H1 (cell line): ENCODE data around the gene FBXL12. TPM values are rescaled to one million over a fixed set of nuclear protein-coding genes. Genes with fewer than 3 reads are reported as not detected.

Source experiments
- CTCF ChIA-PET: fragments of 300-600 bp; sonication (Branson Sonifier 250); formaldehyde crosslinking; loops from one replicate; lab custom pipeline; 2021; ENCODE audit not compliant: partially characterized antibody; lab: Charles Lee
- POLR2A ChIA-PET: fragments of 300-600 bp; sonication (Branson Sonifier 250); formaldehyde crosslinking; loops from one replicate; lab custom pipeline; 2021; ENCODE audit warnings: inconsistent platforms; ENCODE audit not compliant: partially characterized antibody; lab: Charles Lee
- DNase-seq, 2 experiments: peaks; one replicate each; pipeline versions ENCODE4 v3.0.0 to v3.0.0-alpha.2; 2010 to 2022; ENCODE audit warnings: low spot score in 2 of 2, low read depth in 1 of 2, mixed read lengths in 1 of 2
- FAIRE-seq: peaks from 2 replicates; lab custom pipeline; 2011; peaks lifted over from hg19 to GRCh38; lab: Jason Lieb, UNC
- H2AFZ ChIP-seq: 2 replicates; pipeline ENCODE4 v1.8.1; 2012; ENCODE audit warnings: low read length, inconsistent platforms
- H2AK5ac ChIP-seq: 2 replicates; pipeline ENCODE4 v1.6.1; 2013; ENCODE audit warnings: low read depth, low read length
- H2BK120ac ChIP-seq: replicated peaks from 2 replicates; pipeline ENCODE3; 2013; ENCODE audit warnings: low read depth, low read length, inconsistent platforms
- H2BK12ac ChIP-seq: 2 replicates; pipeline ENCODE4 v1.6.1; 2013; ENCODE audit warnings: low read depth, low read length
- H2BK15ac ChIP-seq: 2 replicates; pipeline ENCODE4 v1.6.1; 2013; ENCODE audit warnings: low read length
- H2BK20ac ChIP-seq: 2 replicates; pipeline ENCODE4 v1.6.1; 2013; ENCODE audit warnings: low read length
- H2BK5ac ChIP-seq: 2 replicates; pipeline ENCODE4 v1.6.1; 2013; ENCODE audit warnings: low read depth, low read length
- H3K14ac ChIP-seq: 2 replicates; pipeline ENCODE4 v1.6.1; 2013; ENCODE audit warnings: inconsistent platforms; ENCODE audit not compliant: insufficient read length
- H3K18ac ChIP-seq: 2 replicates; pipeline ENCODE4 v1.6.1; 2013; ENCODE audit warnings: low read length; ENCODE audit errors: extremely low read depth
- H3K23ac ChIP-seq: 2 replicates; pipeline ENCODE4 v1.6.1; 2013; ENCODE audit warnings: inconsistent platforms; ENCODE audit not compliant: insufficient read length
- H3K23me2 ChIP-seq: 2 replicates; pipeline ENCODE4 v1.6.1; 2013; ENCODE audit warnings: low read depth, low read length
- H3K27ac ChIP-seq: 2 replicates; pipeline ENCODE4 v1.6.1; 2011; ENCODE audit warnings: low read depth, low read length, inconsistent platforms
- H3K27me3 ChIP-seq, 4 experiments: replicated peaks in 1 of 4; 1 replicate in 1 of 4; 2 replicates in 3 of 4; pipeline versions ENCODE4 v1.6.1 to v1.8.1; 2011 to 2013; ENCODE audit warnings: low read length in 3 of 4, mild to moderate bottlenecking in 3 of 4, inconsistent platforms in 2 of 4, mixed read lengths in 2 of 4, moderate library complexity in 1 of 4; ENCODE audit not compliant: control insufficient read depth in 3 of 4, insufficient read depth in 3 of 4; ENCODE audit errors: extremely low read depth in 1 of 4
- H3K36me3 ChIP-seq, 4 experiments: 2 replicates each; pipeline versions ENCODE4 v1.6.1 to v1.8.1; 2011 to 2013; ENCODE audit warnings: mild to moderate bottlenecking in 4 of 4, low read length in 3 of 4, moderate library complexity in 2 of 4, control low read depth in 1 of 4, inconsistent platforms in 1 of 4; ENCODE audit not compliant: insufficient read depth in 4 of 4, control insufficient read depth in 2 of 4
- H3K4ac ChIP-seq: replicated peaks from 2 replicates; pipeline ENCODE3; 2013; ENCODE audit warnings: low read length, low read depth, mixed read lengths, inconsistent platforms; ENCODE audit not compliant: insufficient read length
- H3K4me1 ChIP-seq, 4 experiments: replicated peaks in 1 of 4; 1 replicate in 1 of 4; 2 replicates in 3 of 4; pipeline versions ENCODE4 v1.6.1 to v1.8.1; 2011 to 2013; ENCODE audit warnings: low read length in 3 of 4, inconsistent platforms in 2 of 4, mixed read lengths in 1 of 4; ENCODE audit not compliant: insufficient read depth in 4 of 4, control insufficient read depth in 3 of 4
- H3K4me2 ChIP-seq, 2 experiments: 2 replicates each; pipeline versions ENCODE4 v1.6.1 to v1.8.1; 2011 to 2013; ENCODE audit warnings: low read depth in 2 of 2, low read length in 2 of 2, control low read depth in 1 of 2, inconsistent platforms in 1 of 2, mild to moderate bottlenecking in 1 of 2; ENCODE audit not compliant: insufficient read depth in 1 of 2
- H3K4me3 ChIP-seq, 4 experiments: fragments of 200-600, 300-600 bp in 1 of 4; sonication (generic), shearing (Covaris generic), sonication (Bioruptor Twin) in 1 of 4; 2 replicates each; pipeline versions ENCODE4 v1.5.1 to v1.8.1; 2011 to 2016; ENCODE audit warnings: low read length in 4 of 4, low read depth in 3 of 4, control low read depth in 2 of 4, inconsistent platforms in 2 of 4, mild to moderate bottlenecking in 2 of 4, mixed read lengths in 1 of 4, moderate library complexity in 1 of 4; ENCODE audit not compliant: insufficient read depth in 2 of 4; ENCODE audit errors: extremely low read depth in 1 of 4
- H3K56ac ChIP-seq: replicated peaks from 2 replicates; pipeline ENCODE3; 2013; ENCODE audit warnings: low read depth, mild to moderate bottlenecking, mixed read lengths, low read length, inconsistent platforms; ENCODE audit not compliant: insufficient read length
- H3K79me1 ChIP-seq: 2 replicates; pipeline ENCODE4 v1.6.1; 2013; ENCODE audit warnings: low read depth, low read length, control low read depth
- H3K79me2 ChIP-seq, 2 experiments: 2 replicates each; pipeline versions ENCODE4 v1.6.1 to v1.8.1; 2012 to 2013; ENCODE audit warnings: low read length in 2 of 2, mild to moderate bottlenecking in 2 of 2, inconsistent platforms in 1 of 2; ENCODE audit not compliant: insufficient read depth in 2 of 2, control insufficient read depth in 1 of 2
- H3K9ac ChIP-seq, 4 experiments: replicated peaks in 1 of 4; 1 replicate in 1 of 4; 2 replicates in 3 of 4; pipeline versions ENCODE4 v1.6.1 to v1.8.1; 2011 to 2013; ENCODE audit warnings: low read depth in 3 of 4, low read length in 3 of 4, control low read depth in 2 of 4, mild to moderate bottlenecking in 2 of 4, moderate library complexity in 2 of 4, inconsistent platforms in 1 of 4; ENCODE audit errors: extremely low read depth in 1 of 4
- H3K9me3 ChIP-seq, 2 experiments: 2 replicates each; pipeline versions ENCODE4 v1.6.1 to v1.8.1; 2012 to 2013; ENCODE audit warnings: mild to moderate bottlenecking in 2 of 2, moderate library complexity in 2 of 2, control low read depth in 1 of 2, inconsistent platforms in 1 of 2, low read depth in 1 of 2, low read length in 1 of 2, mixed read lengths in 1 of 2; ENCODE audit not compliant: insufficient read depth in 2 of 2
- H4K20me1 ChIP-seq, 2 experiments: replicated peaks in 1 of 2; 2 replicates each; pipeline versions ENCODE3 to v1.8.1; 2011 to 2013; ENCODE audit warnings: inconsistent platforms in 2 of 2, low read length in 2 of 2, mild to moderate bottlenecking in 1 of 2; ENCODE audit not compliant: insufficient read depth in 2 of 2, control insufficient read depth in 1 of 2
- H4K5ac ChIP-seq: 2 replicates; pipeline ENCODE4 v1.6.1; 2013; ENCODE audit warnings: low read length, low read depth, mixed read lengths, inconsistent platforms; ENCODE audit not compliant: insufficient read length
- H4K8ac ChIP-seq: 2 replicates; pipeline ENCODE4 v1.8.0; 2013; ENCODE audit warnings: mild to moderate bottlenecking, moderate library complexity, low read length, inconsistent platforms; ENCODE audit not compliant: insufficient read depth; ENCODE audit errors: extremely low read depth
- H4K91ac ChIP-seq: replicated peaks from 2 replicates; pipeline ENCODE3; 2013; ENCODE audit warnings: low read length, mixed read lengths, inconsistent platforms; ENCODE audit not compliant: insufficient read length
- CHD1 ChIP-seq: IDR thresholded peaks from 2 replicates; pipeline ENCODE4 v1.6.1; 2012; ENCODE audit warnings: low read depth, low read length, improper control_type of control experiment
- CTBP2 ChIP-seq: IDR thresholded peaks from 2 replicates; pipeline ENCODE4 v1.7.0; 2011; ENCODE audit warnings: borderline replicate concordance, mild to moderate bottlenecking, moderate library complexity, mixed read lengths, low read length; ENCODE audit not compliant: insufficient read depth, insufficient read length
- EP300 ChIP-seq, 2 experiments: IDR thresholded peaks; 1 replicate in 1 of 2; 2 replicates in 1 of 2; pipeline ENCODE4 v1.6.1; 2011 to 2012; ENCODE audit warnings: low read depth in 2 of 2, low read length in 2 of 2, mild to moderate bottlenecking in 2 of 2, borderline replicate concordance in 1 of 2, inconsistent platforms in 1 of 2, moderate library complexity in 1 of 2
- KDM5A ChIP-seq: fragments of 200-600 bp; IDR thresholded peaks from 2 replicates; pipeline ENCODE4 v1.7.1; 2012; ENCODE audit warnings: mild to moderate bottlenecking, low read length, inconsistent platforms, mixed read lengths
- POLR2AphosphoS5 ChIP-seq: IDR thresholded peaks from 2 replicates; pipeline ENCODE4 v1.6.1; 2011; ENCODE audit warnings: low read depth, low read length
- SP4 ChIP-seq: IDR thresholded peaks from 2 replicates; pipeline ENCODE4 v1.6.1; 2012; ENCODE audit warnings: low read length, inconsistent platforms
- WGBS, 2 experiments: shearing (Covaris generic) in 1 of 2; methylation state at CpG; one replicate each; pipeline versions ENCODE4 v1.1.6 to v1.1.7; 2013 to 2015; ENCODE audit warnings: low lambda C conversion rate in 2 of 2, mixed read lengths in 2 of 2, inconsistent platforms in 1 of 2, low coverage in 1 of 2, missing lambda C conversion rate in 1 of 2; ENCODE audit not compliant: insufficient replicate concordance in 2 of 2, insufficient coverage in 1 of 2, insufficient read length in 1 of 2; ENCODE audit errors: extremely low coverage in 1 of 2, missing lambda C conversion rate in 1 of 2; 5-methylcytosine and 5-hydroxymethylcytosine counted together
- polyA plus RNA-seq, 7 experiments: library from polyadenylated mRNA; depleted of rRNA in 3 of 7; stranded (reverse) in 5 of 7; unstranded in 2 of 7; fragments of >200 nt in 5 of 7; fragments of 200-250 nt in 2 of 7; gene quantifications; 1 replicate in 5 of 7; 2 replicates in 1 of 7; 4 replicates in 1 of 7; pipeline versions ENCODE4 v1.2.1 to v1.2.3, GENCODE V29; 2011 to 2013; ENCODE audit warnings: missing spikeins in 2 of 7, mixed read lengths in 2 of 7
- total RNA-seq: library from RNA; stranded (reverse); fragmentation: NEBNext Ultra II Directional; extraction: Animal tissue kit (Norgen Biotek cat#: 25700); gene quantifications from 2 replicates; pipeline ENCODE4 v1.2.1, GENCODE V29; 2021
- TF ChIP-seq, protein P1 (sequence below): IDR thresholded peaks from 2 replicates; pipeline ENCODE4 v1.6.1; 2012; ENCODE audit warnings: inconsistent platforms

The FBXL12 gene
- total and polyA plus RNA-seq, 2 of the 8 experiments (the other 6 are each of a cell fraction or from before 2014, with no cell fraction given), result 24.6 to 62.3 TPM

DNA sequence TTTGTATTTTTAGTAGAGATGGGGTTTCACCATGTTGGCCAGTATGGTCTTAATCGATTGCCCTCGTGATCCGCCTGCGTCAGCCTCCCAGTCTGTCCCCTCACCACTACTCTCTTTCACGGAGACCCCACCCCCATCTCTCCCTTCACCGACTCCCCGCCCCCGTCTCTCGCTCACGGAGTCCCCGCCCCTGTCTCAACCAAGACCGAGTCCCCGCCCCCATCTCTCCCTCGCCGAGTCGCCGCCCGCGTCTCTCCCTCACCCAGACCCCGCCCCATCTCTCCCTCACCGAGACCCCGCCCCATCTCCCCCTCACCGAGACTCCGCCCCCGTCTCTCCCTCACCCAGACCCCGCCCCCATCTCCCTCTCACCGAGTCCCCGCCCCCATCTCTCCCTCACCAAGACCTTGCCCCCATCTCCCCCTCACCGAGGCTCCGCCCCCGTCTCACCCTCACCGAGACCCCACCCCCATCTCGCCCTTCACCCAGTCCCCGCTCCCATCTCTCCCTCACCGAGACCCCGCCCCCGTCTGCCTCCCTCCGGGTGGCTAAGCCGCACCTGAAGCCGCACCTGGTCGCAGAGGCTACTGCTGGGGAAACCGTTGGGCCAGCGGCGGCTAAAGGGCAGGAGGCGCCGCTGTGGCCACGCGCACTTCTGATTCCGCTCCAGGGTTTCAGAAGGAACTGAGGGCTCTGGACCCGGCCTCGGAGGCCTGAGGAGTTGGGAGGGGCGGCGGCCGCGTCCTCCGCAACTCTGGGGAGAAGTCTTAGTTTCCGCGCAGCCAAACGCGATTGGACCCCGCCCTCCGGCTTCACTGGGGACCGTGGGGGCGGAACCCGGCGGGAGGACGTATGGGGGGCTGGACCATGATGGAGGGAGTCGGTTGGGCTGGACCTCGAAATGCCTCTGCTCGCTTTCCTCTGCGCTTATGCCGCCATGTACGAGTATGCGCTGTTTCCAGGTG, 33.2 kb downstream of the FBXL12 start:
- 3% methylated on average over 43 of the region's 74 CpGs; no CpG with 5 or more reads in 1 of the 2 experiments for WGBS, 2 experiments
- H4K8ac ChIP-seq, result peak overlapping the region; percentile 84; the same call in 1 of the 2 replicates
- H4K91ac ChIP-seq, result peak overlapping the region; percentile 81
- no peak overlapping the region for H3K23ac ChIP-seq
- peak overlapping the region; percentile 82 for H3K56ac ChIP-seq
- peak overlapping the region; percentile 62 to 77 for H3K4me2 ChIP-seq
- H3K79me2 ChIP-seq, result peaks cover 0 to 9% of the 10 kb centered on the region in 2 experiments; a peak in 3 of 4 replicates
- peak overlapping the region; percentile 83 for H2BK5ac ChIP-seq
- H3K9me3 ChIP-seq, result no peaks in the 10 kb centered on the region
- no peak overlapping the region for H3K14ac ChIP-seq
- peak overlapping the region; percentile 41; the same call in 1 of the 2 replicates for H2AFZ ChIP-seq
- no peaks in the 10 kb centered on the region for H3K27me3 ChIP-seq
- no peak overlapping the region for H2BK120ac ChIP-seq
- H3K79me1 ChIP-seq, result no peaks in the 10 kb centered on the region
- no peak overlapping the region for H2AK5ac ChIP-seq
- peaks cover 0 to 15% (median 0%) of the 10 kb centered on the region in 4 experiments; a peak in 5 of 7 replicates for H3K4me1 ChIP-seq
- FAIRE-seq, result no peak
- H3K36me3 ChIP-seq, result no peaks in the 10 kb centered on the region
- no peaks in the 10 kb centered on the region for H4K20me1 ChIP-seq
- H3K9ac ChIP-seq, result peak overlapping the region in 3 of 4 experiments; percentile 64 to 84 (median 75); a peak in 5 of 7 replicates
- POLR2A ChIA-PET, result no interaction called here
- peak overlapping the region; percentile 94; the same call in 1 of the 2 replicates for H3K27ac ChIP-seq
- no peak overlapping the region for H2BK15ac ChIP-seq
- H2BK12ac ChIP-seq, result no peak overlapping the region
- H3K4ac ChIP-seq, result no peak overlapping the region
- H3K4me3 ChIP-seq, result peak overlapping the region; percentile 54 to 92 (median 58)
- CTCF ChIA-PET, result interaction anchor here (0.6 to 0.8 kb wide), 2 partner anchors 175 to 199 kb away, joined by 3 read pairs; no protein-coding TSS in a partner anchor
- no peaks in the 10 kb centered on the region for H3K23me2 ChIP-seq
- DNase-seq, result peak; percentile 97 to 98
- H3K18ac ChIP-seq, result peak overlapping the region; percentile 87; the same call in 1 of the 2 replicates
- H4K5ac ChIP-seq, result peak overlapping the region; percentile 98
- H2BK20ac ChIP-seq, result no peak overlapping the region
- no peak for TF ChIP-seq CTBP2
- TF ChIP-seq POLR2AphosphoS5, result peak; percentile 81
- TF ChIP-seq, protein P1, sequence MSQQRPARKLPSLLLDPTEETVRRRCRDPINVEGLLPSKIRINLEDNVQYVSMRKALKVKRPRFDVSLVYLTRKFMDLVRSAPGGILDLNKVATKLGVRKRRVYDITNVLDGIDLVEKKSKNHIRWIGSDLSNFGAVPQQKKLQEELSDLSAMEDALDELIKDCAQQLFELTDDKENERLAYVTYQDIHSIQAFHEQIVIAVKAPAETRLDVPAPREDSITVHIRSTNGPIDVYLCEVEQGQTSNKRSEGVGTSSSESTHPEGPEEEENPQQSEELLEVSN, result peak; percentile 12; the same call in 1 of the 2 replicates
- no peak for TF ChIP-seq KDM5A
- TF ChIP-seq CHD1, result 0 out of 2 replicates have a peak, but pooled peaks have one; percentile 53
- 0 out of 3 replicates have a peak, but pooled peaks of 1 of the 2 experiments have one; percentile 28 for TF ChIP-seq EP300 (IDR thresholded peaks at IDR 0.05; ENCODE audit: borderline replicate concordance in 1 of 2, low read depth in 2 of 2, low read length in 2 of 2)
- peak; percentile 85 for TF ChIP-seq SP4
